Left lung (tissue), 10 donors: ENCODE data around the gene NBDY. TPM values are rescaled to one million over a fixed set of nuclear protein-coding genes. Genes with fewer than 3 reads are reported as not detected.

Source experiments
- ATAC-seq: fragments of 200-7000 bp; cut with Tn5 transposase; one replicate; pipeline ENCODE4 v1.9.1; 2020; ENCODE audit warnings: moderate library complexity
- DNase-seq, 4 donors: peaks; one replicate each; pipeline ENCODE4 v3.0.0-alpha.2; 2013 to 2020
- H3K27ac ChIP-seq, 2 donors: fragments of 200-600 bp; sonication (generic) in 1 of 2; one replicate each; pipeline versions ENCODE4 v1.5.0 to v1.8.0; 2020 to 2021
- H3K27me3 ChIP-seq, 2 donors: fragments of 200-600 bp; sonication (generic) in 1 of 2; one replicate each; pipeline versions ENCODE4 v1.5.0 to v1.8.0; 2020 to 2021
- H3K36me3 ChIP-seq, 2 donors: fragments of 200-600 bp; sonication (generic) in 1 of 2; one replicate each; pipeline versions ENCODE4 v1.5.0 to v1.8.0; 2020 to 2021
- H3K4me1 ChIP-seq, 2 donors: fragments of 200-600 bp; one replicate each; pipeline ENCODE4 v1.8.0; 2021
- H3K4me3 ChIP-seq, 2 donors: fragments of 200-600 bp; sonication (generic) in 1 of 2; one replicate each; pipeline versions ENCODE4 v1.5.0 to v1.8.0; 2020 to 2021; ENCODE audit warnings: mild to moderate bottlenecking in 1 of 2
- H3K9me3 ChIP-seq, 2 donors: fragments of 200-600 bp; sonication (generic) in 1 of 2; one replicate each; pipeline versions ENCODE4 v1.5.0 to v1.8.0; 2020 to 2021
- intact Hi-C, 2 donors: fragments of 100-400 bp; cut with DNase I; formaldehyde crosslinking; loops; one replicate each; pipeline versions ENCODE4 v1.11.2 to v1.14.2; 2022
- polyA plus RNA-seq, 6 donors: library from polyadenylated mRNA; unstranded; fragments of 120-200 nt; gene quantifications; one replicate each; pipeline ENCODE4 v1.2.1, GENCODE V29; 2013; ENCODE audit not compliant: insufficient read length in 6 of 6
- total RNA-seq, 2 donors: library from RNA; stranded (reverse); fragmentation: NEBNext Ultra II Directional; extraction: Animal tissue kit (Norgen Biotek cat#: 25700); gene quantifications; one replicate each; pipeline ENCODE4 v1.2.1, GENCODE V29; 2021
- TF ChIP-seq, protein P1 (sequence below), 2 donors: fragments of 200-600 bp; sonication (generic) in 1 of 2; IDR thresholded peaks; one replicate each; pipeline versions ENCODE4 v1.5.0 to v1.8.0; 2021; ENCODE audit warnings: antibody characterized with exemption in 2 of 2
- donor health status: DM: no; HTN: yes; CAD: no.
- donor health status: DM: no; HTN: no; CAD: no.

The NBDY gene
- total and polyA plus RNA-seq, 8 donors, result 39.5 to 86.4 (median 70.6) TPM

DNA sequence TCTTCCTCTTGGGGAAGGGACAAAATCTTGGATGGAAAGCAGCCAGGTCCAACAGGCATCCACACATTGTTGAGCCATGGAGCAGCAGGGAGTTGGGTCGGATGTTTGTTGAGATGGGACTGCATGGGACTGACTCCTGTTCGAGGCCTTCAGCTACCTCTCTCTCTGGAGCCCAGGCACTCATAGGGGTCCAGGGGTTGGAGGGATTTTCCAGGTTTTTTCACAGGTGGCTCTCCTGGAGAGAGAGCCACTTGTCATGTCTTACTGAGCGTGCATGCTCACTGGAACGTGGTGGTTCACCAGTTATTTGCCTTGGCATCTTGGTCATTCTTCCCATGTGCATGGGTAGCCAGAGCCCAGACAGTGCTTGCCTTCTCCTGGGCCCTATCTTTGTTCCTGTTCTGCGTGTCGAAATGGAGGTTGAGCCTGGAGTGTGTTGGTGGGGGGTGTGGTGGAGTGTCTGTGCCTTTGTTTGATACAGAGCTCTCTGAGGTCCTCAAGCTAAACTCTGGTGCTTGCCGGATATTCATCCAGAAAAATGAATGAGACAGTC is 60.6 kb downstream of the NBDY start:
- Histone ChIP-seq H3K27ac (no peak overlapping the region), H3K4me1 (no peaks in the 10 kb centered on the region), H3K27me3 (no peaks in the 10 kb centered on the region), H3K36me3 (no peaks in the 10 kb centered on the region), H3K4me3 (no peak overlapping the region), H3K9me3 (no peaks in the 10 kb centered on the region)
- intact Hi-C loops, result no loop called here
- TF ChIP-seq, protein P1, sequence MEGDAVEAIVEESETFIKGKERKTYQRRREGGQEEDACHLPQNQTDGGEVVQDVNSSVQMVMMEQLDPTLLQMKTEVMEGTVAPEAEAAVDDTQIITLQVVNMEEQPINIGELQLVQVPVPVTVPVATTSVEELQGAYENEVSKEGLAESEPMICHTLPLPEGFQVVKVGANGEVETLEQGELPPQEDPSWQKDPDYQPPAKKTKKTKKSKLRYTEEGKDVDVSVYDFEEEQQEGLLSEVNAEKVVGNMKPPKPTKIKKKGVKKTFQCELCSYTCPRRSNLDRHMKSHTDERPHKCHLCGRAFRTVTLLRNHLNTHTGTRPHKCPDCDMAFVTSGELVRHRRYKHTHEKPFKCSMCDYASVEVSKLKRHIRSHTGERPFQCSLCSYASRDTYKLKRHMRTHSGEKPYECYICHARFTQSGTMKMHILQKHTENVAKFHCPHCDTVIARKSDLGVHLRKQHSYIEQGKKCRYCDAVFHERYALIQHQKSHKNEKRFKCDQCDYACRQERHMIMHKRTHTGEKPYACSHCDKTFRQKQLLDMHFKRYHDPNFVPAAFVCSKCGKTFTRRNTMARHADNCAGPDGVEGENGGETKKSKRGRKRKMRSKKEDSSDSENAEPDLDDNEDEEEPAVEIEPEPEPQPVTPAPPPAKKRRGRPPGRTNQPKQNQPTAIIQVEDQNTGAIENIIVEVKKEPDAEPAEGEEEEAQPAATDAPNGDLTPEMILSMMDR (IDR thresholded peaks at IDR 0.05), result no peak
- no peak for ATAC-seq
- no peak for DNase-seq

DNA sequence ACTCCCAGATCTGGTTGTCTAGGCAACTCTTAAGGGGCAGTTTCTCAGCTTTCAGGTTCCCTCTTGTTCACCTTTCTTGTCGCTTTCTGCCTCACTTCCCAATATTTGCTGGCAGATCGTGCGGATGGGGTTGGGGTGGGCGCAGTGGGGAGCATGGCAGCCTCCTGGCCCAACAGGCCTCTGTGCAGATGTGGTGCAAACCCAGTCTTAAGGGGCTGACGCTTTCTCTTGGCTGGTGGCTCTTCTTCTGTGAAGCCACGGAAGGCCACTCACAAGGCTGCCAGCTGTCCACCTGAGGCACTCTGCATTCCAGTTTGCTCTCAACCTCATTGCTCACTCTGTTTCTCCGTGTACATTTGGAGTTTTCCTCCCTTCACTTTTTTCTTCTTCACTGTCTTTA is 61.7 kb downstream of the NBDY start:
- intact Hi-C loops, result no loop called here
- Histone ChIP-seq H3K36me3 (no peaks in the 10 kb centered on the region), H3K4me3 (no peak overlapping the region), H3K27ac (no peak overlapping the region), H3K4me1 (no peaks in the 10 kb centered on the region), H3K9me3 (no peaks in the 10 kb centered on the region), H3K27me3 (no peaks in the 10 kb centered on the region)
- ATAC-seq (no peak), DNase-seq (peak in 1 of 4 donors; percentile 5)
- TF ChIP-seq, protein P1 (IDR thresholded peaks at IDR 0.05), result no peak

DNA sequence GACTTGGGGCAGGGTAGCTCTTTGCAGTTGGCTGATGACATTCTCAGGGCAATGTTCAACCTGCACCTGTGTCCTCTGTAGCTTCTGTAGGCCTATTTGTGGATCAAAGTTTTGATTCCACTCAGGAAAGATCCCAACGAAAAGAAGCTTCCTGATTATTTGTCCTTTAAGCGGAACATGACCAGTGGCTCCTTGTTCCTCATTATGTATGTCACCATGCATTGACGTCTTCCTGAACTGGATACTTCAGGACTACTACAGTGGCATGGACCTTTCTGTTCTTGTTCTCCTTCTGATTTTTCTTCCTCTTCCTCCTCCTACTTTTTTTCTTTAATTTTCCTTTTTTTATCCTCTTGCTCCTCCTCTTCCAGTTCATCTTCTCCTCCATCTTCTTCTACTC is 62.4 kb downstream of the NBDY start:
- H3K27ac ChIP-seq, result no peak overlapping the region
- DNase-seq, result no peak
- H3K4me1 ChIP-seq, result no peaks in the 10 kb centered on the region
- H3K27me3 ChIP-seq, result no peaks in the 10 kb centered on the region
- H3K36me3 ChIP-seq, result no peaks in the 10 kb centered on the region
- ATAC-seq, result no peak
- intact Hi-C loops, result no loop called here
- no peak overlapping the region for H3K4me3 ChIP-seq
- TF ChIP-seq, protein P1 (IDR thresholded peaks at IDR 0.05), result no peak
- H3K9me3 ChIP-seq, result no peaks in the 10 kb centered on the region

DNA sequence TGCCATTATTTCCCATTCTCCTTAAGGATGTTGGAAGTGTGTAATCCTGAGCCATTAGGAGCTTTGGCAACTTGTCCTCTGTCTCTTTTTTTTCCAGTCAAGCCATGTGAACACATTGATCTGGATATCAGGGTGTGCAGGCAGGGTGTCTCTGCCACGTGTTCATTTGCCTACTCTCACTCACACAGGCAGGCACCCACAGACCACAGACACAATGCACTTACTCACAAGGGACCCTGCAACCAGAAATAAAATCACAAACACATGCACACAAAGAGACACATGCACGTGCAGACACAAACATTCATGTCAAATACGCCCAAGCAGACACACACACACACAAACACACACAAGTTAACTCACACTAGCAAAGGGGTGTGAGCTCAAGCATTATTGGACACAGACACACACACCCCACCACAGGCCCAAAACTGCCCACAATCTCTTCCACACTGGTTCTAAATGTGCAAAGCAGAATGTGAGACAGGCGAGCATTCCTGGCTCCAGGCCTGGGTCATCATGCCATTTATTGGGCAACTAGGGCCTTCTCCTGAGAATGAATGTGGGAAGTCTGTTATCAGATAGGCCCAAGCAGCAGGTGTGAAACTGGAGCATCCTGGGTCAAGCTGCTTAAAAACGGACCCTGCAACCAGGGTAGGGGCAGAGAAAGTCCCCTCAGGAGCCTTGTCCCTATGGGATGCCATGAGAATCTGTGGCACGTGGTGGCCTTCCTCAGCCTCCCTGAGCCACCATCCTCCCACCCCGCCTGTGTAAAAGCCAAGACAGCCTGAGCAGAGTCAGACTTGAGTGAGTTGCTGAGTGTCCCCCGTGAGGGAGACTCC is 63.4 kb downstream of the NBDY start:
- no peaks in the 10 kb centered on the region for H3K36me3 ChIP-seq
- intact Hi-C loops, result no loop called here
- H3K27me3 ChIP-seq, result no peaks in the 10 kb centered on the region
- no peak for ATAC-seq
- DNase-seq, result peak in 1 of 4 donors; percentile 17
- TF ChIP-seq, protein P1 (IDR thresholded peaks at IDR 0.05), result no peak
- H3K4me3 ChIP-seq, result no peak overlapping the region
- H3K4me1 ChIP-seq, result no peaks in the 10 kb centered on the region
- no peaks in the 10 kb centered on the region for H3K9me3 ChIP-seq
- no peak overlapping the region for H3K27ac ChIP-seq

DNA sequence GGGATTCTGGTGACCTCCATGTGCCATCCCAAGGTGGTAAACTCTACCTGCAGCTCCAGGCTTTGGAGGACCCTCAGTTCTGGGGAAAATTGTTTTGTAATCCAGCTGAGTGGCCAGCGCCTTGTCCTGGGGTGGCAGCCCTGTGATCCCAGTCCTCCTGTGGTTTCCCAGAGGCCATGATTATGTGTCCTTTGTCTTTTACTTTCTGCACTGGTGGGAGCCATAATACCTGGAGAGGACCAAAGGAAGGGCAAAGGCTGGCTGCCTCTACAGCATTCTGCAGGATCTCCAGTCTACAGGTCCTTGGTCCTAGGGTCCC is 64.0 kb downstream of the NBDY start:
- DNase-seq, result no peak

More for the DNA sequence above, 64.0 kb downstream of the NBDY start:
- TF ChIP-seq, protein P1 (IDR thresholded peaks at IDR 0.05), result no peak
- Histone ChIP-seq H3K36me3 (no peaks in the 10 kb centered on the region), H3K4me3 (no peak overlapping the region), H3K9me3 (no peaks in the 10 kb centered on the region), H3K27me3 (no peaks in the 10 kb centered on the region), H3K27ac (no peak overlapping the region), H3K4me1 (no peaks in the 10 kb centered on the region)
- intact Hi-C loops, result no loop called here
- no peak for ATAC-seq
